Measurements from ENCODE around the gene TSSC4.

DNA sequence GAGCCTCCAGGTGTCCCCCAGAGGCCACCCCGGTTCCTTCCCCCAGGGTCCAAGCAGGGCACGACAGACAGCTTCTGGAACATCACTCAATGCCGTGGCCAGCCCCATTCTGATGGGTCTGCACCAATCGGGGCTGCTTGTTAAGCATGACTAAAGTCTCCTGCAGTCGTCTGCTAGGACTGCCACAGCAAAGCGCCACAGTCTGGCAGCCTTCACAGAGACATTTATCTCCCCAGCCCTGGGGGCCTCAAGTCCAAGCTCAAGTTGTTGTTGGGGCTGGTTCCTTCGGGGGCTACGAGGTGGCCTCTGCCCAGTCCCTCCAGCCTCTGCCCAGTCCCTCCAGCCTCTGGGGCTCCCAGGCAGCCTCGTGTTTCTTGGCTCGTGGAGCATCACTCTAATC, 37.4 kb upstream of the TSSC4 start:
- TF ChIP-seq SP1 (IDR thresholded peaks at IDR 0.05) (no peak), SP1 (CRISPR knock-in tag; IDR thresholded peaks at IDR 0.05) (no peak), KMT2A (CRISPR knock-in tag; IDR thresholded peaks at IDR 0.05) (no peak), LCORL (IDR thresholded peaks at IDR 0.05) (no peak), LCORL (CRISPR knock-in tag; IDR thresholded peaks at IDR 0.05) (no peak), DNMT3B (CRISPR knock-in tag; conservative IDR thresholded peaks at IDR 0.05) (no peak), ZZZ3 (CRISPR knock-in tag; IDR thresholded peaks at IDR 0.05; ENCODE audit: borderline replicate concordance) (no peak), ZNF30 (CRISPR knock-in tag; IDR thresholded peaks at IDR 0.05) (no peak)
- TF ChIP-seq, protein P1, sequence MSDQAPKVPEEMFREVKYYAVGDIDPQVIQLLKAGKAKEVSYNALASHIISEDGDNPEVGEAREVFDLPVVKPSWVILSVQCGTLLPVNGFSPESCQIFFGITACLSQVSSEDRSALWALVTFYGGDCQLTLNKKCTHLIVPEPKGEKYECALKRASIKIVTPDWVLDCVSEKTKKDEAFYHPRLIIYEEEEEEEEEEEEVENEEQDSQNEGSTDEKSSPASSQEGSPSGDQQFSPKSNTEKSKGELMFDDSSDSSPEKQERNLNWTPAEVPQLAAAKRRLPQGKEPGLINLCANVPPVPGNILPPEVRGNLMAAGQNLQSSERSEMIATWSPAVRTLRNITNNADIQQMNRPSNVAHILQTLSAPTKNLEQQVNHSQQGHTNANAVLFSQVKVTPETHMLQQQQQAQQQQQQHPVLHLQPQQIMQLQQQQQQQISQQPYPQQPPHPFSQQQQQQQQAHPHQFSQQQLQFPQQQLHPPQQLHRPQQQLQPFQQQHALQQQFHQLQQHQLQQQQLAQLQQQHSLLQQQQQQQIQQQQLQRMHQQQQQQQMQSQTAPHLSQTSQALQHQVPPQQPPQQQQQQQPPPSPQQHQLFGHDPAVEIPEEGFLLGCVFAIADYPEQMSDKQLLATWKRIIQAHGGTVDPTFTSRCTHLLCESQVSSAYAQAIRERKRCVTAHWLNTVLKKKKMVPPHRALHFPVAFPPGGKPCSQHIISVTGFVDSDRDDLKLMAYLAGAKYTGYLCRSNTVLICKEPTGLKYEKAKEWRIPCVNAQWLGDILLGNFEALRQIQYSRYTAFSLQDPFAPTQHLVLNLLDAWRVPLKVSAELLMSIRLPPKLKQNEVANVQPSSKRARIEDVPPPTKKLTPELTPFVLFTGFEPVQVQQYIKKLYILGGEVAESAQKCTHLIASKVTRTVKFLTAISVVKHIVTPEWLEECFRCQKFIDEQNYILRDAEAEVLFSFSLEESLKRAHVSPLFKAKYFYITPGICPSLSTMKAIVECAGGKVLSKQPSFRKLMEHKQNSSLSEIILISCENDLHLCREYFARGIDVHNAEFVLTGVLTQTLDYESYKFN (CRISPR knock-in tag; conservative IDR thresholded peaks at IDR 0.05), result no peak
- TF ChIP-seq, protein P2, sequence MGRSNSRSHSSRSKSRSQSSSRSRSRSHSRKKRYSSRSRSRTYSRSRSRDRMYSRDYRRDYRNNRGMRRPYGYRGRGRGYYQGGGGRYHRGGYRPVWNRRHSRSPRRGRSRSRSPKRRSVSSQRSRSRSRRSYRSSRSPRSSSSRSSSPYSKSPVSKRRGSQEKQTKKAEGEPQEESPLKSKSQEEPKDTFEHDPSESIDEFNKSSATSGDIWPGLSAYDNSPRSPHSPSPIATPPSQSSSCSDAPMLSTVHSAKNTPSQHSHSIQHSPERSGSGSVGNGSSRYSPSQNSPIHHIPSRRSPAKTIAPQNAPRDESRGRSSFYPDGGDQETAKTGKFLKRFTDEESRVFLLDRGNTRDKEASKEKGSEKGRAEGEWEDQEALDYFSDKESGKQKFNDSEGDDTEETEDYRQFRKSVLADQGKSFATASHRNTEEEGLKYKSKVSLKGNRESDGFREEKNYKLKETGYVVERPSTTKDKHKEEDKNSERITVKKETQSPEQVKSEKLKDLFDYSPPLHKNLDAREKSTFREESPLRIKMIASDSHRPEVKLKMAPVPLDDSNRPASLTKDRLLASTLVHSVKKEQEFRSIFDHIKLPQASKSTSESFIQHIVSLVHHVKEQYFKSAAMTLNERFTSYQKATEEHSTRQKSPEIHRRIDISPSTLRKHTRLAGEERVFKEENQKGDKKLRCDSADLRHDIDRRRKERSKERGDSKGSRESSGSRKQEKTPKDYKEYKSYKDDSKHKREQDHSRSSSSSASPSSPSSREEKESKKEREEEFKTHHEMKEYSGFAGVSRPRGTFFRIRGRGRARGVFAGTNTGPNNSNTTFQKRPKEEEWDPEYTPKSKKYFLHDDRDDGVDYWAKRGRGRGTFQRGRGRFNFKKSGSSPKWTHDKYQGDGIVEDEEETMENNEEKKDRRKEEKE (IDR thresholded peaks at IDR 0.05), result no peak
- TF ChIP-seq, protein P3, sequence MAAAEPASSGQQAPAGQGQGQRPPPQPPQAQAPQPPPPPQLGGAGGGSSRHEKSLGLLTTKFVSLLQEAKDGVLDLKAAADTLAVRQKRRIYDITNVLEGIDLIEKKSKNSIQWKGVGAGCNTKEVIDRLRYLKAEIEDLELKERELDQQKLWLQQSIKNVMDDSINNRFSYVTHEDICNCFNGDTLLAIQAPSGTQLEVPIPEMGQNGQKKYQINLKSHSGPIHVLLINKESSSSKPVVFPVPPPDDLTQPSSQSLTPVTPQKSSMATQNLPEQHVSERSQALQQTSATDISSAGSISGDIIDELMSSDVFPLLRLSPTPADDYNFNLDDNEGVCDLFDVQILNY (CRISPR knock-in tag; conservative IDR thresholded peaks at IDR 0.05), result no peak
- TF ChIP-seq, protein P4, sequence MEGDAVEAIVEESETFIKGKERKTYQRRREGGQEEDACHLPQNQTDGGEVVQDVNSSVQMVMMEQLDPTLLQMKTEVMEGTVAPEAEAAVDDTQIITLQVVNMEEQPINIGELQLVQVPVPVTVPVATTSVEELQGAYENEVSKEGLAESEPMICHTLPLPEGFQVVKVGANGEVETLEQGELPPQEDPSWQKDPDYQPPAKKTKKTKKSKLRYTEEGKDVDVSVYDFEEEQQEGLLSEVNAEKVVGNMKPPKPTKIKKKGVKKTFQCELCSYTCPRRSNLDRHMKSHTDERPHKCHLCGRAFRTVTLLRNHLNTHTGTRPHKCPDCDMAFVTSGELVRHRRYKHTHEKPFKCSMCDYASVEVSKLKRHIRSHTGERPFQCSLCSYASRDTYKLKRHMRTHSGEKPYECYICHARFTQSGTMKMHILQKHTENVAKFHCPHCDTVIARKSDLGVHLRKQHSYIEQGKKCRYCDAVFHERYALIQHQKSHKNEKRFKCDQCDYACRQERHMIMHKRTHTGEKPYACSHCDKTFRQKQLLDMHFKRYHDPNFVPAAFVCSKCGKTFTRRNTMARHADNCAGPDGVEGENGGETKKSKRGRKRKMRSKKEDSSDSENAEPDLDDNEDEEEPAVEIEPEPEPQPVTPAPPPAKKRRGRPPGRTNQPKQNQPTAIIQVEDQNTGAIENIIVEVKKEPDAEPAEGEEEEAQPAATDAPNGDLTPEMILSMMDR (CRISPR knock-in tag; IDR thresholded peaks at IDR 0.05), result no peak

Measured in HepG2 (cell line).